Peyer's patch (tissue), 4 donors: ENCODE results near the gene CDC42BPA. TPM values are rescaled to one million over a fixed set of nuclear protein-coding genes. Genes with fewer than 3 reads are reported as not detected.
"Not testable (repeated sequence)": the region's sequence is repeated elsewhere in the genome, so short reads cannot be mapped to it uniquely, and the experiment has no call there.

ENCODE experiments used
- DNase-seq, 3 donors: peaks; one replicate each; pipeline ENCODE4 v3.0.0-alpha.2; 2017 to 2019
- H3K27ac ChIP-seq, 4 donors: fragments of 200-600 bp; sonication (generic); one replicate each; pipeline ENCODE4 v1.5.1; 2016 to 2019
- H3K27me3 ChIP-seq, 2 donors: fragments of 200-600 bp; sonication (generic); one replicate each; pipeline ENCODE4 v1.5.1; 2019
- H3K36me3 ChIP-seq, 3 donors: fragments of 200-600 bp; sonication (generic); one replicate each; pipeline ENCODE4 v1.5.1; 2016 to 2019
- H3K4me1 ChIP-seq, 4 donors: fragments of 200-600 bp; sonication (generic); one replicate each; pipeline ENCODE4 v1.5.1; 2016 to 2019
- H3K4me3 ChIP-seq, 4 donors: fragments of 200-600 bp; sonication (generic); 1 replicate in 3 of 4; 2 replicates in 1 of 4; pipeline ENCODE4 v1.5.1; 2016 to 2019; ENCODE audit warnings: mild to moderate bottlenecking in 1 of 4
- H3K9me3 ChIP-seq, 4 donors: fragments of 200-600 bp; sonication (generic); one replicate each; pipeline ENCODE4 v1.5.1; 2016 to 2019; ENCODE audit warnings: mild to moderate bottlenecking in 1 of 4
- CTCF ChIP-seq, 6 experiments: fragments of 450-650 bp in 4 of 6; fragments of 200-600 bp in 2 of 6; sonication (generic) in 1 of 6; IDR thresholded peaks; one replicate each; pipeline ENCODE4 v1.5.1; 2017 to 2019; ENCODE audit warnings: antibody characterized with exemption in 6 of 6, mild to moderate bottlenecking in 3 of 6, moderate library complexity in 1 of 6
- POLR2A ChIP-seq, 2 donors: fragments of 450-650 bp; IDR thresholded peaks; one replicate each; pipeline ENCODE4 v1.5.1; 2017; ENCODE audit warnings: antibody characterized with exemption in 2 of 2, mild to moderate bottlenecking in 2 of 2, moderate library complexity in 2 of 2
- total RNA-seq, 4 donors: library from RNA; depleted of rRNA; stranded (reverse); fragments of >200 nt; gene quantifications; one replicate each; pipeline ENCODE4 v1.1.0, GENCODE V29; 2016

The CDC42BPA gene
- total RNA-seq, 4 donors from 2014 or later: 49.3 to 107 (median 53.9) TPM

- DNase-seq: no peak
- H3K4me3 ChIP-seq: no peak overlapping the region
- TF ChIP-seq POLR2A (IDR thresholded peaks at IDR 0.05): no peak
- no peak for TF ChIP-seq CTCF (IDR thresholded peaks at IDR 0.05)
- peaks cover 0 to 6% (median 0%) of the 10 kb centered on the region in 4 donors for H3K9me3 ChIP-seq
- no peaks in the 10 kb centered on the region for H3K27me3 ChIP-seq
- no peak overlapping the region for H3K27ac ChIP-seq
- no peaks in the 10 kb centered on the region for H3K4me1 ChIP-seq
- no peaks in the 10 kb centered on the region for H3K36me3 ChIP-seq
Measured at GRCh38 chr1:227342075-227342829, 24.0 kb upstream of the CDC42BPA start.

GRCh38 chr1:227336136-227336535, 17.8 kb upstream of the CDC42BPA start:
- H3K36me3 ChIP-seq, H3K27ac ChIP-seq, H3K4me3 ChIP-seq, DNase-seq, H3K9me3 ChIP-seq, H3K27me3 ChIP-seq, H3K4me1 ChIP-seq: not testable (repeated sequence)

- Histone ChIP-seq H3K36me3 (no peaks in the 10 kb centered on the region), H3K27me3 (no peaks in the 10 kb centered on the region), H3K9me3 (no peaks in the 10 kb centered on the region), H3K27ac (no peak overlapping the region), H3K4me1 (no peaks in the 10 kb centered on the region), H3K4me3 (no peak overlapping the region)
- DNase-seq: no peak
- TF ChIP-seq CTCF (IDR thresholded peaks at IDR 0.05): no peak
- TF ChIP-seq POLR2A (IDR thresholded peaks at IDR 0.05): no peak
Measured at GRCh38 chr1:227335242-227336020, 17.1 kb upstream of the CDC42BPA start.

GRCh38 chr1:227333423-227333822, 15.1 kb upstream of the CDC42BPA start:
- H3K4me3 ChIP-seq: no peak overlapping the region
- no peaks in the 10 kb centered on the region for H3K27me3 ChIP-seq
- H3K9me3 ChIP-seq: no peaks in the 10 kb centered on the region
- no peak for TF ChIP-seq CTCF (IDR thresholded peaks at IDR 0.05)
- TF ChIP-seq POLR2A (IDR thresholded peaks at IDR 0.05): no peak
- no peak overlapping the region for H3K27ac ChIP-seq
- H3K4me1 ChIP-seq: no peaks in the 10 kb centered on the region
- DNase-seq: no peak
- H3K36me3 ChIP-seq: no peaks in the 10 kb centered on the region

GRCh38 chr1:227330279-227331076, 12.2 kb upstream of the CDC42BPA start:
- H3K4me3 ChIP-seq: no peak overlapping the region
- no peak overlapping the region for H3K27ac ChIP-seq
- H3K4me1 ChIP-seq: no peaks in the 10 kb centered on the region
- no peaks in the 10 kb centered on the region for H3K9me3 ChIP-seq
- no peaks in the 10 kb centered on the region for H3K27me3 ChIP-seq
- TF ChIP-seq CTCF (IDR thresholded peaks at IDR 0.05): no peak
- TF ChIP-seq POLR2A (IDR thresholded peaks at IDR 0.05): no peak
- no peaks in the 10 kb centered on the region for H3K36me3 ChIP-seq
- no peak for DNase-seq
